Measurements from ENCODE around the gene CD101. TPM values are rescaled to one million over a fixed set of nuclear protein-coding genes. Genes with fewer than 3 reads are reported as not detected.
A peak's percentile ranks its signal among the peaks of the same experiment; 100 is the strongest.

The CD101 gene, protein sequence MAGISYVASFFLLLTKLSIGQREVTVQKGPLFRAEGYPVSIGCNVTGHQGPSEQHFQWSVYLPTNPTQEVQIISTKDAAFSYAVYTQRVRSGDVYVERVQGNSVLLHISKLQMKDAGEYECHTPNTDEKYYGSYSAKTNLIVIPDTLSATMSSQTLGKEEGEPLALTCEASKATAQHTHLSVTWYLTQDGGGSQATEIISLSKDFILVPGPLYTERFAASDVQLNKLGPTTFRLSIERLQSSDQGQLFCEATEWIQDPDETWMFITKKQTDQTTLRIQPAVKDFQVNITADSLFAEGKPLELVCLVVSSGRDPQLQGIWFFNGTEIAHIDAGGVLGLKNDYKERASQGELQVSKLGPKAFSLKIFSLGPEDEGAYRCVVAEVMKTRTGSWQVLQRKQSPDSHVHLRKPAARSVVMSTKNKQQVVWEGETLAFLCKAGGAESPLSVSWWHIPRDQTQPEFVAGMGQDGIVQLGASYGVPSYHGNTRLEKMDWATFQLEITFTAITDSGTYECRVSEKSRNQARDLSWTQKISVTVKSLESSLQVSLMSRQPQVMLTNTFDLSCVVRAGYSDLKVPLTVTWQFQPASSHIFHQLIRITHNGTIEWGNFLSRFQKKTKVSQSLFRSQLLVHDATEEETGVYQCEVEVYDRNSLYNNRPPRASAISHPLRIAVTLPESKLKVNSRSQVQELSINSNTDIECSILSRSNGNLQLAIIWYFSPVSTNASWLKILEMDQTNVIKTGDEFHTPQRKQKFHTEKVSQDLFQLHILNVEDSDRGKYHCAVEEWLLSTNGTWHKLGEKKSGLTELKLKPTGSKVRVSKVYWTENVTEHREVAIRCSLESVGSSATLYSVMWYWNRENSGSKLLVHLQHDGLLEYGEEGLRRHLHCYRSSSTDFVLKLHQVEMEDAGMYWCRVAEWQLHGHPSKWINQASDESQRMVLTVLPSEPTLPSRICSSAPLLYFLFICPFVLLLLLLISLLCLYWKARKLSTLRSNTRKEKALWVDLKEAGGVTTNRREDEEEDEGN
- total RNA-seq, result 0.74 TPM
- long read RNA-seq, result 0 reads

- Histone ChIP-seq H3K27ac (replicated peaks) (no peak within 1 kb of the TSS), H3K4me3 (no peak within 1 kb of the TSS), H3K27me3 (ENCODE audit: low read depth) (no peaks in the 10 kb centered on the region), H3K4me1 (peaks cover 7% of the 10 kb centered on the region), H3K9me3 (replicated peaks) (no peaks in the 10 kb centered on the region), H3K36me3 (no peaks in the 10 kb centered on the region)
- intact Hi-C loops (cut with micrococcal nuclease), result no loop called here
- no peak for DNase-seq
- TF ChIP-seq CTCF (IDR thresholded peaks at IDR 0.05; ENCODE audit: borderline replicate concordance), result no peak
Observed at GRCh38 chr1:117001254-117001927, at the start of gene CD101. Gene CD101 (plus strand): TSS chr1:117001760. CDS start chr1:117001818, 58 bp downstream.

DNA sequence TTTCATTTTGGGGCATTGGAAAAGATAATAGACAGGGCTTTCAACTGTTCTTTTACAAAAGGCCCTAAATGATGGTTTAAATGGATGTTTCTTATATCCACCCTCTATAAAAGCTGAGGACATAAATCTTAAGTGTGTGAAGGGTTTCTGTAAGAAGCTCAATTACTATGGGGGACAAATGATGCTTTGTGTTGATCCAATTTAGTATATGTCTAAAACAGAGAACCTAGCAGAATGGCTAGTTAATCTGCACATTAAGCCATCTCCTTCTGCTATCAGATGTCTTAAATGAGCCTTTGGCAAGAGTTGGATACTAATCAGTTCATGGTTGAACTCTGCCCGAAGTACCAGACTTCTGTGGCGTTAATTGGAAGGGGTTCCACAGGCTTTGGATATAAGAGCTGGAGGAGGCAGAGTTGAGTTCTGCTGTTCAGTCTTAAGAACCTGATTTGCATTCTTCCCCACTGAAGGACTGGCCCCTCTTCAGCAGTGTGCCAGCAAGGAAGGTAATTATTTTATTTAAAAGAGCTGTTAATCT, 48.8 kb upstream of the CD101 start:
- intact Hi-C loops (cut with micrococcal nuclease), result no loop called here

DNA sequence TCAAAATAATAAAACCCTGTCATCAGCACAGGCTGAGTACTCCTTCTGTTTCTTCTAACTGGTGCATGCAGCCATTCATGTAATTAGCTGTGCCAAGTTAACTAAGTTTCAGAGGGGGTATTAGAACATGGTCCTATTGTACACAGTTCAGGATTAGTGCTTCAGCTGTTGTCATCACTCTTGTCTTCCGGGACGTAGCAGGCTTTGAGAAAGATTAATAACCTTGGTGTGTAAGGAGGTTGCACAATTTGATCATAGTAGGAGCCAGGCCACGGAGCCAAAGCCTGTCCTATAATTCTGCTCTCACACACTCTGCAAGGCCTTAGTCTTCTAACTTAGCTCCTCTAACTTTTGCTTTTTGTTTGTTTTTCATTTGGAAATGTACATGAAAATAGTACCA, 47.1 kb upstream of the CD101 start:
- TF ChIP-seq CTCF (IDR thresholded peaks at IDR 0.05; ENCODE audit: borderline replicate concordance), result no peak
- Histone ChIP-seq H3K27me3 (ENCODE audit: low read depth) (no peaks in the 10 kb centered on the region), H3K4me1 (peaks cover 92% of the 10 kb centered on the region), H3K36me3 (peaks cover 3% of the 10 kb centered on the region), H3K27ac (replicated peaks) (peak overlapping the region; percentile 50), H3K9me3 (replicated peaks) (no peaks in the 10 kb centered on the region), H3K4me3 (no peak overlapping the region)
- intact Hi-C loops (cut with micrococcal nuclease), result no loop called here
- no peak for DNase-seq

More for the DNA sequence above, 48.8 kb upstream of the CD101 start:
- peaks cover 94% of the 10 kb centered on the region for H3K4me1 ChIP-seq
- H3K27ac ChIP-seq (replicated peaks), result no peak overlapping the region
- H3K36me3 ChIP-seq, result peaks cover 9% of the 10 kb centered on the region
- no peak for DNase-seq
- no peaks in the 10 kb centered on the region for H3K27me3 ChIP-seq (ENCODE audit: low read depth)
- no peak overlapping the region for H3K4me3 ChIP-seq
- H3K9me3 ChIP-seq (replicated peaks), result no peaks in the 10 kb centered on the region
- TF ChIP-seq CTCF (IDR thresholded peaks at IDR 0.05; ENCODE audit: borderline replicate concordance), result no peak

- Histone ChIP-seq H3K9me3 (replicated peaks) (no peaks in the 10 kb centered on the region), H3K27me3 (ENCODE audit: low read depth) (no peaks in the 10 kb centered on the region), H3K4me3 (no peak overlapping the region), H3K36me3 (peaks cover 4% of the 10 kb centered on the region), H3K4me1 (peaks cover 73% of the 10 kb centered on the region), H3K27ac (replicated peaks) (no peak overlapping the region)
- no peak for TF ChIP-seq CTCF (IDR thresholded peaks at IDR 0.05; ENCODE audit: borderline replicate concordance)
- DNase-seq, result no peak
- intact Hi-C loops (cut with micrococcal nuclease), result no loop called here
Observed at GRCh38 chr1:116956378-116956777, 45.2 kb upstream of the CD101 start.

DNA sequence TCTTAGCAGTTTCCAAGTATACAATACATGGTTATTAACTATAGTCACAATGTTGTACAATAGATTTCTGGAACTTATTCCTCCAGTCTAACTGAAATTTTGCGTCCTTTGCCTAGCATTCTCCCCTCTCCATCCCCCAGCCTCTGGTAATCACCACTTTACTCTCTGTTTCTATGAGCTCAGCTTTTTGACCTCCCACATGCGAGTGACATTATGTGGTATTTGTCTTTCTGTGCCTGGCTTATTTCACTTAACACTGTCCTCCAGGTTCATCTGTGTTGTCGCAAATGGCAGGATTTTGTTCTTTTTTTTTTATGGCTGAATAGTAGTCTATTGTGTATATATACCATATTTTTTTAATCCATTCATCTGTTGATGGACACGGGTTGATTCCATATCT, 43.9 kb upstream of the CD101 start:
- Histone ChIP-seq H3K9me3 (replicated peaks) (no peaks in the 10 kb centered on the region), H3K4me3 (no peak overlapping the region), H3K36me3 (peaks cover 16% of the 10 kb centered on the region), H3K4me1 (peaks cover 61% of the 10 kb centered on the region), H3K27ac (replicated peaks) (peak overlapping the region; percentile 37), H3K27me3 (ENCODE audit: low read depth) (no peaks in the 10 kb centered on the region)
- intact Hi-C loops (cut with micrococcal nuclease), result no loop called here
- TF ChIP-seq CTCF (IDR thresholded peaks at IDR 0.05; ENCODE audit: borderline replicate concordance), result no peak
- DNase-seq, result no peak

Measured in left ventricle myocardium inferior (tissue), 1 donor.